Endothelial cell (in vitro differentiated cells): ENCODE results near the gene LILRB2. TPM values are rescaled to one million over a fixed set of nuclear protein-coding genes. Genes with fewer than 3 reads are reported as not detected.

Source experiments
- DNase-seq: peaks from one replicate; pipeline ENCODE4 v3.0.0; 2021; ENCODE audit warnings: low spot score
- H3K27ac Mint-ChIP-seq: one replicate; pipeline ENCODE4 v1.8.0; 2021; ENCODE audit warnings: mixed read lengths, inconsistent platforms; ENCODE audit not compliant: unreplicated experiment
- H3K27me3 Mint-ChIP-seq: one replicate; pipeline ENCODE4 v1.8.0; 2021; ENCODE audit warnings: mild to moderate bottlenecking, moderate library complexity, mixed read lengths, inconsistent platforms; ENCODE audit not compliant: unreplicated experiment
- H3K36me3 Mint-ChIP-seq: one replicate; pipeline ENCODE4 v1.8.0; 2021; ENCODE audit warnings: mild to moderate bottlenecking, low read depth, mixed read lengths, inconsistent platforms; ENCODE audit not compliant: unreplicated experiment
- H3K4me1 Mint-ChIP-seq: one replicate; pipeline ENCODE4 v1.8.0; 2021; ENCODE audit warnings: mild to moderate bottlenecking, mixed read lengths, inconsistent platforms; ENCODE audit not compliant: unreplicated experiment
- H3K4me3 Mint-ChIP-seq: one replicate; pipeline ENCODE4 v1.8.0; 2021; ENCODE audit warnings: mild to moderate bottlenecking, mixed read lengths, inconsistent platforms; ENCODE audit not compliant: unreplicated experiment
- H3K9me3 Mint-ChIP-seq: one replicate; pipeline ENCODE4 v1.8.0; 2021; ENCODE audit warnings: mixed read lengths, inconsistent platforms; ENCODE audit not compliant: unreplicated experiment
- CTCF ChIP-seq: fragments of 200-600 bp; sonication (generic); IDR thresholded peaks from one replicate; pipeline ENCODE4 v1.5.0; 2021; ENCODE audit warnings: antibody characterized with exemption; ENCODE audit not compliant: unreplicated experiment
- total RNA-seq: library from RNA; stranded (reverse); fragmentation: NEBNext Ultra II Directional; extraction: Animal tissue kit (Norgen Biotek cat#: 25700); gene quantifications from one replicate; pipeline ENCODE4 v1.2.1, GENCODE V29; 2021; ENCODE audit not compliant: unreplicated experiment

The LILRB2 gene
- total RNA-seq, 1 donor from 2014 or later = not detected

DNA sequence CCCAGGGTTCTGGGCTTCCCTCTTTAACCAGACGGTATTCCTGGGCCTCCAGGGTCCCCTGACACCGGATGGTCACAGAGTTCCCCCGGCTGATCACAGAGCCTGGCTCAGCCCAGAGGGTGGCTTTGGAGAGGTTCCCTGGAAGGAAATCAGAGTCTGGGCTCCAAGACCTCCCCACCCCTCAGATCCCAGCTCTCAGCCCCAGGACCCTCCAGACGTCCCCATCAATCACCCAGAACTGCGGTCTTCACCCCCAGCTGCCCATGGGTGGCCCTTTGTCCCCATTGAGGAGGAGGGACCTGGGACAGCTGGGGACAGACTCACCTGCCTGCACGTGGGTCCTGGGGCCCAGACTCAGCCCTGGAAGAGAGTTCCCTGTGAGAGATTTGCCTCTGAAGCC is 31.1 kb upstream of the LILRB2 start:
- no peak overlapping the region for H3K27ac Mint-ChIP-seq
- H3K4me1 Mint-ChIP-seq = no peaks in the 10 kb centered on the region
- no peaks in the 10 kb centered on the region for H3K9me3 Mint-ChIP-seq
- peaks cover 1% of the 10 kb centered on the region for H3K27me3 Mint-ChIP-seq
- no peaks in the 10 kb centered on the region for H3K36me3 Mint-ChIP-seq
- no peak for DNase-seq
- TF ChIP-seq CTCF = no peak
- no peak overlapping the region for H3K4me3 Mint-ChIP-seq

DNA sequence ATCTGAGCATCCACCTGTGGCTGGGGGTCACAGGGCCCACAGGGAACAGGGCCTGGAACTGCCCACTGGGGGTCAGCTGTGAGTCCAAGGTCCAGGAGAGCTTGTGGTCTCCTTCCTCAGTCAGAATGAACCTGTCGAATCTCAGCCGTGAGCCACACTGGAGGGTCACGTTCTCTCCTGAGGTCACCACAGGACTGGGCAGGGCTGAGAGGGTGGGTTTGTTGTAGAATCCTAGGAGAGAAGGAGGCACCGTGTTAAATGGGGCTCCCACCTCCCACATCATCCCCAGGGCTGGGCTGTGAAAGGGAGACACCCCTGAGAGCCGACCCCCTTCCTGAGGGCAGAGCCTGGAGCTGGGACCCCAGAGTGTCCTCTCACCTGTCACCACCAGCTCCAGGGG is 30.6 kb upstream of the LILRB2 start:
- no peak for DNase-seq
- H3K36me3 Mint-ChIP-seq = no peaks in the 10 kb centered on the region
- no peaks in the 10 kb centered on the region for H3K4me1 Mint-ChIP-seq
- H3K4me3 Mint-ChIP-seq = no peak overlapping the region
- TF ChIP-seq CTCF = no peak
- H3K9me3 Mint-ChIP-seq = no peaks in the 10 kb centered on the region
- no peak overlapping the region for H3K27ac Mint-ChIP-seq
- peaks cover 4% of the 10 kb centered on the region for H3K27me3 Mint-ChIP-seq

DNA sequence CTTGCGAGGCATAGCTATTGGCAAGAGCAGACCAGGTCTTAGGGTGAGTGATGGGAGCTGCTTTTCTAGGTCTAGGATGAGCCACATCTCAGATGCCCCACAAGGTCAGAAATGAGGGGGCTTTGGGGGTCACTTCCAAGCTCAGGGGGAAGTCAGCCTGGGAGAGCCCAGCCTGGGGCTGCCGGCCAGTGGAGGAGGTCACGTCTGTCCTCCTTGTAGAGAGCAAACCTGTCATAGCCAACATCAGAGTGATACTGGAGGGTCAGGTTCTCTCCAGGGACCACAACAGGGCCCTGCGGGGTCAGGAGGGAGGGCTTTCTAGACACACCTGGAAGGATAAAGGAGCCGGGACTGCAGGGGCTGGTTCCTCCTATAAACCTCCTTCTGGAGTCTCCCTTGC is 29.6 kb upstream of the LILRB2 start:
- no peaks in the 10 kb centered on the region for H3K36me3 Mint-ChIP-seq
- H3K9me3 Mint-ChIP-seq = no peaks in the 10 kb centered on the region
- H3K4me1 Mint-ChIP-seq = no peaks in the 10 kb centered on the region
- DNase-seq = no peak
- no peak overlapping the region for H3K4me3 Mint-ChIP-seq
- TF ChIP-seq CTCF = no peak
- H3K27me3 Mint-ChIP-seq = peaks cover 4% of the 10 kb centered on the region
- H3K27ac Mint-ChIP-seq = no peak overlapping the region

GRCh38 chr19:54309811-54310210 is 28.9 kb upstream of the LILRB2 start:
- H3K27ac Mint-ChIP-seq = no peak overlapping the region
- no peak for DNase-seq
- no peaks in the 10 kb centered on the region for H3K36me3 Mint-ChIP-seq
- H3K4me1 Mint-ChIP-seq = no peaks in the 10 kb centered on the region
- TF ChIP-seq CTCF = no peak
- no peak overlapping the region for H3K4me3 Mint-ChIP-seq
- no peaks in the 10 kb centered on the region for H3K9me3 Mint-ChIP-seq
- H3K27me3 Mint-ChIP-seq = peaks cover 4% of the 10 kb centered on the region

DNA sequence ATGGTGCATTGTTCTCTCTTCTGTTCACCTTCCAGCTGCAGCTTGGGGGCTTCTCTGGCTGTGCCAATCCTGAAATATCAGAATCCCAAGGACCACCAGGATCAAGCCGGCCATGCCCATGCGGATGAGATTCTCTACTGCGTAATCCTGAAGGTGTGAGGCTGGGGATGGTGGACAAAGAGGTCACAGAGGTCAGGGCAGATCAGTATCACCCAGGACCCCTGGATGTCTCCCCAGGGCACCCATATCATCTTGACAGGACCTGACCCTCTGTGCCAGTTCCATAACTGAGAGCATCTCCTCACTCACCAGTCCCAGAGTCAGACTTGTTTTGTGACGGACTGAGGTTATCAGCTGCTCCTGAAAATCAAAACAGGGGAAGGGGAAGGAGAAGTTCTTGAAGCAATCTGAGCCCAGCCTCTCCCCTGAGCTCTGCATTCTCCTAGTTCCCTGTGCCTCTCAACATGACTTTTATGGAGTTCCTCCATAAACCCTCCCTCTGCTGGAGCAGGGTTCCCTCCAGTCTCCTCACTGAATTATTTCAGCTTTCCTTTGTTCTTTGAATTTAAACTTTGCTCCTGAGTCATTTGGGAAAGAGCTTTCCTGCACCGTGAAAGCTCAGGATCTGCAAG is 26.6 kb upstream of the LILRB2 start:
- H3K4me1 Mint-ChIP-seq = no peaks in the 10 kb centered on the region
- H3K36me3 Mint-ChIP-seq = no peaks in the 10 kb centered on the region
- no peak overlapping the region for H3K4me3 Mint-ChIP-seq
- H3K27ac Mint-ChIP-seq = no peak overlapping the region
- no peak for TF ChIP-seq CTCF
- H3K9me3 Mint-ChIP-seq = no peaks in the 10 kb centered on the region
- no peak for DNase-seq
- H3K27me3 Mint-ChIP-seq = peaks cover 4% of the 10 kb centered on the region
